Muscle layer of duodenum (tissue), 2 donors: ENCODE data around the gene ERRFI1.
"Not testable (repeated sequence)": the region's sequence is repeated elsewhere in the genome, so short reads cannot be mapped to it uniquely, and the experiment has no call there.

ENCODE experiments used
- H3K27ac ChIP-seq: one replicate; pipeline ENCODE4 v1.7.0; 2013; ENCODE audit warnings: mild to moderate bottlenecking, low read length
- H3K27me3 ChIP-seq: one replicate; pipeline ENCODE4 v1.7.0; 2013; ENCODE audit warnings: low read depth, mild to moderate bottlenecking, control low read depth, low read length
- H3K36me3 ChIP-seq, 2 donors: one replicate each; pipeline ENCODE4 v1.7.0; 2013; ENCODE audit warnings: low read length in 2 of 2, control low read depth in 1 of 2, mild to moderate bottlenecking in 1 of 2; ENCODE audit not compliant: insufficient read depth in 2 of 2, control insufficient read depth in 1 of 2
- H3K4me1 ChIP-seq, 2 donors: one replicate each; pipeline ENCODE4 v1.7.0; 2013; ENCODE audit warnings: low read length in 2 of 2, mild to moderate bottlenecking in 2 of 2, control low read depth in 1 of 2, moderate library complexity in 1 of 2; ENCODE audit not compliant: insufficient read depth in 2 of 2, control insufficient read depth in 1 of 2
- H3K4me3 ChIP-seq, 2 donors: one replicate each; pipeline ENCODE4 v1.7.0; 2013; ENCODE audit warnings: low read length in 2 of 2, low read depth in 1 of 2, mild to moderate bottlenecking in 1 of 2
- H3K9me3 ChIP-seq, 2 donors: one replicate each; pipeline ENCODE4 v1.7.0; 2013; ENCODE audit warnings: low read length in 2 of 2, control low read depth in 1 of 2, mild to moderate bottlenecking in 1 of 2; ENCODE audit not compliant: control insufficient read depth in 1 of 2
- donor health status: healthy.

The ERRFI1 gene

GRCh38 chr1:7980984-7981383 lies 45.1 kb downstream of the ERRFI1 start:
- H3K36me3 ChIP-seq, result peaks cover 51% of the 10 kb centered on the region in 2 donors
- H3K9me3 ChIP-seq, result no peaks in the 10 kb centered on the region
- H3K4me1 ChIP-seq, result peaks cover 0 to 10% of the 10 kb centered on the region in 2 donors
- no peaks in the 10 kb centered on the region for H3K27me3 ChIP-seq
- H3K27ac ChIP-seq, result no peak overlapping the region
- H3K4me3 ChIP-seq, result no peak overlapping the region

- Histone ChIP-seq H3K27me3 (no peaks in the 10 kb centered on the region), H3K4me1 (peaks cover 0 to 4% of the 10 kb centered on the region in 2 donors), H3K27ac (no peak overlapping the region), H3K9me3 (no peaks in the 10 kb centered on the region), H3K4me3 (no peak overlapping the region), H3K36me3 (peaks cover 29 to 41% of the 10 kb centered on the region in 2 donors)
These were observed 50.8 kb downstream of the ERRFI1 start for GRCh38 chr1:7975212-7975865.

GRCh38 chr1:7973086-7973485 lies 53.0 kb downstream of the ERRFI1 start:
- H3K36me3 ChIP-seq, result peaks cover 25 to 39% of the 10 kb centered on the region in 2 donors
- no peak overlapping the region for H3K4me3 ChIP-seq
- H3K27me3 ChIP-seq, result no peaks in the 10 kb centered on the region
- H3K4me1 ChIP-seq, result peaks cover 0 to 4% of the 10 kb centered on the region in 2 donors
- H3K9me3 ChIP-seq, result no peaks in the 10 kb centered on the region
- no peak overlapping the region for H3K27ac ChIP-seq

GRCh38 chr1:7972285-7972684 lies 53.8 kb downstream of the ERRFI1 start:
- Histone ChIP-seq H3K27ac (no peak overlapping the region), H3K9me3 (no peaks in the 10 kb centered on the region), H3K4me1 (peaks cover 0 to 4% of the 10 kb centered on the region in 2 donors), H3K4me3 (no peak overlapping the region), H3K27me3 (no peaks in the 10 kb centered on the region), H3K36me3 (peaks cover 25 to 39% of the 10 kb centered on the region in 2 donors)

- Histone ChIP-seq H3K4me3 (no peak overlapping the region), H3K27me3 (no peaks in the 10 kb centered on the region), H3K4me1 (peaks cover 0 to 4% of the 10 kb centered on the region in 2 donors), H3K9me3 (no peaks in the 10 kb centered on the region), H3K36me3 (peaks cover 22 to 50% of the 10 kb centered on the region in 2 donors), H3K27ac (no peak overlapping the region)
These were observed 55.1 kb downstream of the ERRFI1 start for GRCh38 chr1:7971024-7971423.

GRCh38 chr1:7970246-7970645 lies 55.9 kb downstream of the ERRFI1 start:
- Histone ChIP-seq H3K36me3 (peaks cover 25 to 57% of the 10 kb centered on the region in 2 donors), H3K27ac (no peak overlapping the region), H3K9me3 (no peaks in the 10 kb centered on the region), H3K4me3 (no peak overlapping the region), H3K4me1 (peaks cover 0 to 4% of the 10 kb centered on the region in 2 donors), H3K27me3 (no peaks in the 10 kb centered on the region)

- Histone ChIP-seq H3K27ac (no peak overlapping the region), H3K9me3 (no peaks in the 10 kb centered on the region), H3K27me3 (no peaks in the 10 kb centered on the region), H3K4me3 (no peak overlapping the region), H3K4me1 (peaks cover 0 to 9% of the 10 kb centered on the region in 2 donors), H3K36me3 (peaks cover 40 to 61% of the 10 kb centered on the region in 2 donors)
These were observed 58.5 kb downstream of the ERRFI1 start for GRCh38 chr1:7967651-7968050.

GRCh38 chr1:7967196-7967595 lies 58.9 kb downstream of the ERRFI1 start:
- peaks cover 38 to 56% of the 10 kb centered on the region in 2 donors for H3K36me3 ChIP-seq

GRCh38 chr1:7964476-7964875 lies 61.6 kb downstream of the ERRFI1 start:
- Histone ChIP-seq H3K4me1 (peaks cover 0 to 25% of the 10 kb centered on the region in 2 donors), H3K36me3 (peaks cover 18 to 35% of the 10 kb centered on the region in 2 donors)

More at GRCh38 chr1:7967196-7967595, 58.9 kb downstream of the ERRFI1 start:
- Histone ChIP-seq H3K27me3 (no peaks in the 10 kb centered on the region), H3K4me3 (no peak overlapping the region), H3K9me3 (no peaks in the 10 kb centered on the region), H3K4me1 (peaks cover 0 to 13% of the 10 kb centered on the region in 2 donors), H3K27ac (no peak overlapping the region)

GRCh38 chr1:7963841-7964240 lies 62.3 kb downstream of the ERRFI1 start:
- Histone ChIP-seq H3K4me1 (peaks cover 0 to 25% of the 10 kb centered on the region in 2 donors), H3K36me3 (peaks cover 18 to 32% of the 10 kb centered on the region in 2 donors)
- not testable (repeated sequence) for H3K27me3 ChIP-seq, H3K4me3 ChIP-seq, H3K27ac ChIP-seq, H3K9me3 ChIP-seq

More at GRCh38 chr1:7964476-7964875, 61.6 kb downstream of the ERRFI1 start:
- H3K27me3 ChIP-seq, result no peaks in the 10 kb centered on the region
- H3K4me3 ChIP-seq, result no peak overlapping the region
- H3K9me3 ChIP-seq, result no peaks in the 10 kb centered on the region
- H3K27ac ChIP-seq, result no peak overlapping the region

- H3K27me3 ChIP-seq, H3K27ac ChIP-seq, H3K9me3 ChIP-seq, H3K4me3 ChIP-seq: not testable (repeated sequence)
- Histone ChIP-seq H3K36me3 (peaks cover 18 to 27% of the 10 kb centered on the region in 2 donors), H3K4me1 (peaks cover 0 to 25% of the 10 kb centered on the region in 2 donors)
These were observed 62.8 kb downstream of the ERRFI1 start for GRCh38 chr1:7963378-7963730.
